GM12891 (cell line): ENCODE results near the gene CDC42BPA.

Source experiments
- DNase-seq: peaks from one replicate; pipeline ENCODE4 v3.0.0; 2011; ENCODE audit warnings: low spot score; ENCODE audit not compliant: insufficient read length
- FAIRE-seq: peaks from 2 replicates; lab custom pipeline; 2011; peaks lifted over from hg19 to GRCh38; lab: Jason Lieb, UNC
- PAX5 ChIP-seq: IDR thresholded peaks from 2 replicates; pipeline ENCODE4 v1.6.1; 2011; ENCODE audit warnings: low read length, moderate library complexity, mild to moderate bottlenecking; ENCODE audit not compliant: insufficient read depth, severe bottlenecking
- POLR2A ChIP-seq: IDR thresholded peaks from 2 replicates; pipeline ENCODE4 v1.6.1; 2011; ENCODE audit warnings: low read depth, low read length, control low read depth
- POLR2AphosphoS5 ChIP-seq: IDR thresholded peaks from 2 replicates; pipeline ENCODE4 v1.6.1; 2011; ENCODE audit warnings: low read depth, low read length, control low read depth
- POU2F2 ChIP-seq: IDR thresholded peaks from 2 replicates; pipeline ENCODE4 v1.6.1; 2011; ENCODE audit warnings: low read depth, mild to moderate bottlenecking, control low read depth, low read length, moderate library complexity
- SPI1 ChIP-seq: IDR thresholded peaks from 2 replicates; pipeline ENCODE4 v1.6.1; 2011; ENCODE audit warnings: low read depth, low read length, control low read depth
- TAF1 ChIP-seq: IDR thresholded peaks from 2 replicates; pipeline ENCODE4 v1.6.1; 2011; ENCODE audit warnings: low read depth, low read length, control low read depth

Gene CDC42BPA

DNA sequence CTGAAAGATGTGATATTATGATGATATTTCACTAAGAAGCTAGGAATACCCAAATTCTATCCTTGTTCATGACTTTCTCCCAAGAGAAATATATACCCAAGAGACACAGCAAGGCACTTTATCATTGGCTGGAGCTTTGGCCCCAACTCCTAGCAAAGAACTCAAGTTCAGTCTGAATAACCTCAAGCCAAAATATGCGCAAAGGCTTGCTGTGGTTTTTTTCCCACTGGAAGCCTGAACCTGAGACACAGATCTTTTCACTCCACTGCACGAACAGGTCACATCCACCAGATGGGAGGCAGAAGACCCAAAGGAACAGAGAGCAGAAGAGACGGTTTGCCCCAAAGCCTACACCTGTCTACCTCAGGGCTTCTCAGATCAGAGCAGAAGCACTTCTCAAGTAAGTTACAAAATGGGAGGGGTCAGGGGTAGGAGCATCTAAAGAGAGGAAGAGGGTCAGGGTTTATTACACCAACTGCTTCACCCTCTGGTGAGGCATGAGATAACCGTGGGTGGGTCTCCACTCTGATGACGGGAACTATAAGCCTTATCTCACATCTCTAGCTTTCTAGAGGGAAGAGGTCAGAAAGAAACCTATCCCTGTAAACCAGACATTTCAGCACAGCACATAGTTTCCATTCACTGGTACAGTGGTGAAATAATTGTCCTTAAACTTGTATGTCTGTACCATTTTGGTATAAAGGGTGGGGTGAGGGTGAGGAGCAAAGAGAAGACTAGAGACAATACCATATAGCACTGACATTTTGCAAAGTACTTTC, 17.1 kb upstream of the CDC42BPA start:
- DNase-seq (no peak), FAIRE-seq (no peak)
- TF ChIP-seq POU2F2: no peak
- TF ChIP-seq PAX5: no peak
- TF ChIP-seq POLR2A: no peak
- TF ChIP-seq TAF1: no peak
- no peak for TF ChIP-seq POLR2AphosphoS5
- TF ChIP-seq SPI1: no peak

DNA sequence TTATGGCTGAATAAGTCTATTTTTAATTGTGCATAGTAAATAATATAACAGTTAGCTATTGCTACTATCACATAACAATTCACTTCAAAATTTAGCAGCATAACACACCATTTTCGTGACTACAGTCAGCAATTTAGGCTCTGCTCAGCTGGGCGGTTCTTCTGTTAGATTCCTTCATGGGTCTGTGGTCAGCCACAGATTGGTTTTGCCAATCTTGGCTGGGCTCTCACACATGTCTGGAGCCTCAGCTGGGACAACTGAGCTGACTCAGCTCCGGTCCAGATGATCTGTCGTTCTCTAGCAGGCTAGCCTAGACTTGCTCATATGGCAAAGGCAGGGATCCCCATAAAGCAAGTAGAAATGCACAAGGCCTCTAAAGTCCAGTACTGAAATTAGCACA, 15.1 kb upstream of the CDC42BPA start:
- DNase-seq (no peak), FAIRE-seq (no peak)
- TF ChIP-seq POLR2AphosphoS5: no peak
- no peak for TF ChIP-seq POLR2A
- TF ChIP-seq PAX5: no peak
- no peak for TF ChIP-seq SPI1
- TF ChIP-seq POU2F2: no peak
- no peak for TF ChIP-seq TAF1

DNA sequence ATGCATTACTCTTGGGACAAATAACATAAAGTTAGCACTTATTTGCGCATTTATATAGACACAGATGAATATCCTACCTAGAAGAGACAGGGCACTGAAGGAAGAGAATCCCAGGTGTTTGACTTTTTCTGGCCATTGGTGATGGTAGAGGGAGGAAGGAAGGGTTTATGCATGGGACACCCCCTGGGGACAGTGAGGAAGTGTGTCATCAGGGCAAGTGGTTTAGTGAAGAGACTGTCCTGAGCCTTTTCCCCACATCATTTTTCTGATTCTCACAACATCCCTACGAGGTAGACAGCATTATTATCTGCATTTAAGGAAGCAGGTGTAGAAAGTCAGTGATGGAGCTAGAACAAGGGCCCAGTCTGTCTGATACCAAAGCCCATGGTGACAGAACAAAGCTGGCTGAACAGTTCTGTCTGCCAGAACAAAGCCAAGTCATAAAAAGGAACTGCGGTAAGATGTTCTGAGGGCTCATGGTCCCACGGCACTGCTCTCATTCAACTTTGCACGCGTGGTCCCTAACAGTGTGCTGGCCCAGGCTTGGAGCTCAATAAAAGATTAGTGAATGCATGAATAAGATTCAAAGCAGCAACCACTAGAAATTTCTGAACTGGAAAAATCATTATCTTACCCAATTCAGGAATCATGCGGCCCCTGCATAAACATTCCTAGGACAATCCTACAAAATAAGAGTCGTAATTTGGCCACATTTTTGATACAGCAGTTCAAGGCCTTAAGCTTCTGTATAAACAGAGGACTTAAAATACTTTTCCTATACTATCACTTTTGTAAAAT, 12.2 kb upstream of the CDC42BPA start:
- TF ChIP-seq POU2F2 (no peak), TAF1 (no peak), PAX5 (no peak), SPI1 (no peak), POLR2AphosphoS5 (no peak), POLR2A (no peak)
- FAIRE-seq: no peak

DNA sequence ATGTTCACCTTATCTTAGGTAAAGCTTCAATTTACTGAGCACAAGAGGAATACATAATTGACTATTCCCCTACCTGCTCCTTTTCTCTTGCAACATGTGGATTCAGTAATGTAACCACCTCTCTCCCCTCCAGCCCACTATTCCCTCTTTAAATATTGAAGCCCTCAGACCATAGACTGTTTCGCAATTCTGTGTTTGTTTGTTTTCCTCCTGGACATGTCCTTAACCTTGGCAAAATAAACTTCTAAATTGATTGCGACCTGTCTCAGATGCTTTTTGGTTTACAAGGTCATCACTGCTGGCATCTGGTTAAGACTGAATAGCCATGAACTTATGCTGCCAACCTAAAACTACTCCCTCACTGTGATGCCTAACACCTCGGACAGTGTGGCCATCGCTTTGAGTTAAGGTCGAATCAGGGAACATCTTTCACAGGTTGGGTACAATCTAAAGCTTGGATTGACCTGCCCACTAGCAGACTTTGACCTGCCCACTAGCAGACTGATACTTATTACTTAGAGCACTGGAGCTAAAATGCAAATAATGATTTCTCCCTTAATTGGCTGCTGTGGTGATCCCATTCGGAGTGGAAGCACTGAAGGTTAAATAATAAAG, 10.2 kb upstream of the CDC42BPA start:
- TF ChIP-seq SPI1: no peak
- TF ChIP-seq TAF1: no peak
- TF ChIP-seq POU2F2: no peak
- no peak for TF ChIP-seq POLR2AphosphoS5
- no peak for TF ChIP-seq POLR2A
- no peak for TF ChIP-seq PAX5
- no peak for DNase-seq
- FAIRE-seq: no peak

More for the DNA sequence above, 12.2 kb upstream of the CDC42BPA start:
- DNase-seq: no peak

DNA sequence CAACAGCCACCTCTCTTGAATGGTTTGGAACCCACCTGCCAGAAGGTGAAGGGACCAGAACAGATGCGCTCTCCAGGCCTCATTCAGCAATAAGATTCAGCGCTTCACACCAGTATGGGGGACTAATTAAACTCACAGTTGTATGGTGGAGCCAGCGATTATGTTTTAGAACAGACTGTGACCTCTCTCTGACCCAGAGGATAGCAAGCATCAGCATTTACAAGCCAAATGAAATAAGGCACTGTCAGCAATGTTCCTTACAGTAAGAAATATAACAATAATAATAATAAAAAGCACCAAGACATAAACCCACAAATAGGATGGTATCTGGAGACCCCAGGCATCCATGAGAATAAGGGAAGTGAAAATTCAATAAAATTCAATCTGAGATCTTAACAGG, 6.9 kb upstream of the CDC42BPA start:
- no peak for FAIRE-seq
- TF ChIP-seq POLR2AphosphoS5 (no peak), PAX5 (no peak), POU2F2 (no peak), TAF1 (no peak), POLR2A (no peak), SPI1 (no peak)

DNA sequence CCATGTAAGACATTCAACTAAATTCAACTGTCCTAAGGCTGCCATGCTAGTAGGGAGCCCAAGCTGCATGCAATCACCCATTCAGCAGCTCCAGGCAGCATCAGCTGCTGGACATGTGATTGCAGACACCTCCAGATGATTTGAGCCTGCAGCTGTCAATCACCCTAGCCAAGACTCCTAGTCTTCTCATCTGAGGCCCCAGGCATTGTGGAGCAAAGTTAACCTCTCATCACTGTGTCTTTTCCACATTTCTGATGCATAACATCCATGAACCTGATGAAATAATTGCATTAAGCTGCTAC, 5.6 kb upstream of the CDC42BPA start:
- no peak for FAIRE-seq
- DNase-seq: no peak
- TF ChIP-seq POLR2A (no peak), TAF1 (no peak), POLR2AphosphoS5 (no peak), SPI1 (no peak), PAX5 (no peak), POU2F2 (no peak)

More for the DNA sequence above, 6.9 kb upstream of the CDC42BPA start:
- no peak for DNase-seq

DNA sequence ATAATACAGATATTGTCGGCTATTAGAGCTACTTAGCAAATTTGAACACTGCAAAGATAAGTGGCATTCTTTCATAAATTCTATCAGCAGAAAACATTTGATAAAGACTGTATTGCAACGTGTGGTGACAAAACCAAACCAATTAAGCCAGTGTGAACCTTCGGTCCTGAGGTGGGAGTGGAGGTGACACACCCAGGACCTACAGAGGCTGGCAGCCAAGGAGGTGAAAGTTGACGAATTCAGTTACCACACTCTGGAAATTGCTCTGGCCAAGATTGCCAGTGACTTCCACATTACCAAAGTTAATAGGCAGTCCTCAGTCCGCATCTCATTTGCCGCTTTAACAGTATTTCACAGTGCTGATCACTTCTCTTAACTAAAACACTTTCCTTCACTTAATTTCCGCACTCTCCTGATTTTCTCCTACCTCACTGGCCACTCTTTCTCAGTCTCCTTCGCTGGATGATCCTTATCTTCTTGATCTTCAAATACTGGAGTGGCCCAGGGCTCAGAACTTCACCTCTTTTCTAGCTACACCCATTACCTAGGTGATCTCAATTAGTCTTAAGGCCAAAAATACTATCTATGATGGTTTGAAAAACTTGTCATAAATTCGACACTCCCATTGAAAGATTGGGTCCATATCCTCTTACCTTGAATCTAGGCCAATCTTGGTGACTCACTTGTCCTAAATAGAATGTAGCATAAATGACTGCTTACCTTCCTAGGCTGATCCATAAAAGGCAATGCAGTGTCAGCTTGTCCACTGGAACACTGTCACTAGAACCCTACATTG, 5.1 kb upstream of the CDC42BPA start:
- TF ChIP-seq POU2F2 (no peak), POLR2A (no peak), TAF1 (no peak), PAX5 (no peak)
- no peak for FAIRE-seq
- no peak for DNase-seq

DNA sequence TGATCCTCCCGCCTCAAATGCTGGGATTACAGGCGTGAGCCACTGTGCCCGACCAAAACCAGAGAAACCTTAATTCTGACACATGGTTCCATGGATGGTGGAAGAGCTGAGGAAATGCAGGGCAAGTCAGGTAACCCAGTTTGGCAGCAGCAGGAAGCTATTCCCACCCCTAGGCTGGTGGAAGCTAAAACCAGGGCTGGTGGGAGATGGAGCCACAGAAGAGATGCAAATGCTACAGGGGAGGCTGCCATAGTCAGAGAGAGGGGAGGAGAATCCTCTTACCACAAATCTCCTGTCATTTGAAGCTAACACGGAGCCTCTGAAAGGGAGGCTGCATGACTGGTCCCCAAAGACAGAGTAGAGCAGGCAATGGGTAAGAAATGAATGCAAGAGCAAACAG, 4.1 kb upstream of the CDC42BPA start:
- DNase-seq: no peak
- TF ChIP-seq PAX5 (no peak), POLR2A (no peak), POLR2AphosphoS5 (no peak), TAF1 (no peak), SPI1 (no peak), POU2F2 (no peak)
- no peak for FAIRE-seq

DNA sequence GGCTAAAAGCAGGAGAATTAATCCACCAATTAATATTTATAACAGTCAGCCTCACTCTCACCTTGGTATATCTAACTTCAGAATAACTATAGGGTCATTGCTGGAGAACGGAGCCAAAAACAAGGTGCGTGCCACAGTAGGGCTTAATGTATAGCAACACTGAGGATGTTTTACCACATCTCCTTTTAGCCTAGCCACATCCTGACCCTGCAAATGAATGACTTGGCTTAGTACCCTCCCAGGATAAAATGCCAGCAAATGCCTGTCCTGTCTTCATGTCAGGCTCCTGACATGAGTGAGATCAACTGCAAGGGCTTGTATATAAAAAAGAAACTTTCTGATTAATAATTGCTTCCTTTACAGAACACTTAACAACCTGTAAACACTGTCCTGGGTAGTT, 2.7 kb upstream of the CDC42BPA start:
- DNase-seq (no peak), FAIRE-seq (no peak)
- TF ChIP-seq POLR2AphosphoS5: no peak
- no peak for TF ChIP-seq TAF1
- TF ChIP-seq POU2F2: no peak
- no peak for TF ChIP-seq POLR2A
- TF ChIP-seq SPI1: no peak
- TF ChIP-seq PAX5: no peak
